Chondrocyte (in vitro differentiated cells): ENCODE data around the gene SLC43A3. TPM values are rescaled to one million over a fixed set of nuclear protein-coding genes. Genes with fewer than 3 reads are reported as not detected.

Source experiments
- DNase-seq: peaks from one replicate; pipeline ENCODE4 v3.0.0; 2021; ENCODE audit warnings: mixed read lengths, low spot score
- H3K27ac Mint-ChIP-seq: one replicate; pipeline ENCODE4 v1.8.0; 2021; ENCODE audit warnings: mild to moderate bottlenecking, moderate library complexity, mixed read lengths; ENCODE audit not compliant: unreplicated experiment
- H3K27me3 Mint-ChIP-seq: 2 replicates; pipeline ENCODE4 v1.8.0; 2021; ENCODE audit warnings: low read depth, mixed read lengths
- H3K36me3 Mint-ChIP-seq: 2 replicates; pipeline ENCODE4 v1.8.0; 2021; ENCODE audit warnings: low read depth, mixed read lengths
- H3K4me1 Mint-ChIP-seq: 2 replicates; pipeline ENCODE4 v1.8.0; 2021; ENCODE audit warnings: low read depth, mild to moderate bottlenecking, mixed read lengths
- H3K4me3 Mint-ChIP-seq: one replicate; pipeline ENCODE4 v1.8.0; 2021; ENCODE audit warnings: mild to moderate bottlenecking, moderate library complexity, mixed read lengths; ENCODE audit not compliant: unreplicated experiment
- H3K9me3 Mint-ChIP-seq: 2 replicates; pipeline ENCODE4 v1.8.0; 2021; ENCODE audit warnings: low read depth, mixed read lengths
- long read RNA-seq: library from polyadenylated mRNA; stranded (forward); transcript quantifications from one replicate; pipeline ENCODE4 v2.0.0, GENCODE V29; 2021
- total RNA-seq: library from RNA; stranded (reverse); gene quantifications from 3 replicates; pipeline ENCODE4 v1.2.1, GENCODE V29; 2021
- TF ChIP-seq, protein P1 (sequence below): fragments of 200-600 bp; sonication (generic); IDR thresholded peaks from 2 replicates; pipeline ENCODE4 v1.5.0; 2021; ENCODE audit warnings: antibody characterized with exemption, mild to moderate bottlenecking, moderate library complexity

The SLC43A3 gene
- total RNA-seq = 10.8 to 12.6 TPM (median 12.4 TPM) in 3 replicates
- long read RNA-seq, transcript SLC43A3-203 (14 exons, 2,617 nt) = major isoform, 18 of 38 reads
- long read RNA-seq, partial matches to known transcripts = 3 of 38 reads
- long read RNA-seq, other reads (novel, unspliced or antisense) = 12 of 38 reads

DNA sequence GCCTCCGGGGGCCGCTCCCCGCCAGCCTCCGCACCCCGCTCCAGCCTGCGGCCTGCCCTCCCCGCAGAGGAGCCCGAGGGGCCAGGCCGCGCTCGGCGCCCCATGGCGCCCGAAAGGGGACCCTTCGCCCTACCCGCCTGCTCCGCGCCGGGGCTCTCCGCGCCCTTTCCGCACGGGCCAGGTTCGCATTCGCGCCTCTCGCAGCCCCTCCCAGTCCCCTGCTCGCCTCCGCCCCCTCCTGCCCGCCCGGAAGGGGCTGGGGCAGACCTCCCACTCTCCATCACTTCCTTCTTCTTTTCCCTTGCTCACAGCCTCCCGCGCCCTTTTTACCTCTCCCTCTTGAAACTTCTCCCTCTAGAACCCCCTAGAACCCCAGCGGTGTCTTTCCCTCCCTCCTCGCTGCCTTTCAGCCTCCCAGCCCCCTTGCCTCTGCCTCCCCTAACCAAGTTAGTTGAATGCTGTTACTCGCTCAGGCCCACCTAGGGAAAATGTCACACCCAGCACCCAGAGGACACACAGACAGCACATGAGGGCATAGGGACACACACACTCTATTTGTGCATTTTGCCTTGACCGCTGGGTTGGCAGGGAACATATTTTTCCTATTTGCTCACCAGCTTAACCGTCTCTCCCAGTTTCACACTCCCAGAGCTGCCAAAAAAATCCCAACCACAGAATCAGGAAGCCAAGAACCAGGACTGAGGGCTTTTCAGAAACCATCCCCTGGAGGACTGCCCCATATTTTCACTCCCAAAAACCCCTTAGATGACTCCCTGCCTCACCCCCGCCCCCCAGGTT is at the start of gene SLC43A3:
SLC43A3 (minus strand) TSS at position 193 of the 798 bp plus-strand sequence. CDS start 949 bp downstream, outside the sequence.
- H3K4me1 Mint-ChIP-seq = peaks cover 38% of the 10 kb centered on the region
- peak within 1 kb of the TSS; percentile 97 for H3K27ac Mint-ChIP-seq
- H3K36me3 Mint-ChIP-seq = peaks cover 5% of the 10 kb centered on the region
- peak within 1 kb of the TSS; percentile 76 for H3K4me3 Mint-ChIP-seq
- no peaks in the 10 kb centered on the region for H3K9me3 Mint-ChIP-seq
- peaks cover 2% of the 10 kb centered on the region for H3K27me3 Mint-ChIP-seq
- DNase-seq = no peak
- TF ChIP-seq, protein P1, sequence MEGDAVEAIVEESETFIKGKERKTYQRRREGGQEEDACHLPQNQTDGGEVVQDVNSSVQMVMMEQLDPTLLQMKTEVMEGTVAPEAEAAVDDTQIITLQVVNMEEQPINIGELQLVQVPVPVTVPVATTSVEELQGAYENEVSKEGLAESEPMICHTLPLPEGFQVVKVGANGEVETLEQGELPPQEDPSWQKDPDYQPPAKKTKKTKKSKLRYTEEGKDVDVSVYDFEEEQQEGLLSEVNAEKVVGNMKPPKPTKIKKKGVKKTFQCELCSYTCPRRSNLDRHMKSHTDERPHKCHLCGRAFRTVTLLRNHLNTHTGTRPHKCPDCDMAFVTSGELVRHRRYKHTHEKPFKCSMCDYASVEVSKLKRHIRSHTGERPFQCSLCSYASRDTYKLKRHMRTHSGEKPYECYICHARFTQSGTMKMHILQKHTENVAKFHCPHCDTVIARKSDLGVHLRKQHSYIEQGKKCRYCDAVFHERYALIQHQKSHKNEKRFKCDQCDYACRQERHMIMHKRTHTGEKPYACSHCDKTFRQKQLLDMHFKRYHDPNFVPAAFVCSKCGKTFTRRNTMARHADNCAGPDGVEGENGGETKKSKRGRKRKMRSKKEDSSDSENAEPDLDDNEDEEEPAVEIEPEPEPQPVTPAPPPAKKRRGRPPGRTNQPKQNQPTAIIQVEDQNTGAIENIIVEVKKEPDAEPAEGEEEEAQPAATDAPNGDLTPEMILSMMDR = no peak

DNA sequence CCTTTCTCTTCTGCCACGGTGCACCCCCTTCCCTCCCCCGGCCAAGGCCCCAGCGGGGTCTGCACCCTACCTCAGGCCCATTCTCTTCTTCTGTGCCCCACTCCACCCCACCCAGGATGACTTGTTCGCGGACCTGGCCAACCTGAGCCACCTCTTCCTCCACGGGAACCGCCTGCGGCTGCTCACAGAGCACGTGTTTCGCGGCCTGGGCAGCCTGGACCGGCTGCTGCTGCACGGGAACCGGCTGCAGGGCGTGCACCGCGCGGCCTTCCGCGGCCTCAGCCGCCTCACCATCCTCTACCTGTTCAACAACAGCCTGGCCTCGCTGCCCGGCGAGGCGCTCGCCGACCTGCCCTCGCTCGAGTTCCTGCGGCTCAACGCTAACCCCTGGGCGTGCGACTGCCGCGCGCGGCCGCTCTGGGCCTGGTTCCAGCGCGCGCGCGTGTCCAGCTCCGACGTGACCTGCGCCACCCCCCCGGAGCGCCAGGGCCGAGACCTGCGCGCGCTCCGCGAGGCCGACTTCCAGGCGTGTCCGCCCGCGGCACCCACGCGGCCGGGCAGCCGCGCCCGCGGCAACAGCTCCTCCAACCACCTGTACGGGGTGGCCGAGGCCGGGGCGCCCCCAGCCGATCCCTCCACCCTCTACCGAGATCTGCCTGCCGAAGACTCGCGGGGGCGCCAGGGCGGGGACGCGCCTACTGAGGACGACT is 49.3 kb upstream of the SLC43A3 start:
- H3K27ac Mint-ChIP-seq = no peak overlapping the region
- TF ChIP-seq, protein P1 = no peak
- H3K4me1 Mint-ChIP-seq = peaks cover 10% of the 10 kb centered on the region
- no peaks in the 10 kb centered on the region for H3K36me3 Mint-ChIP-seq
- H3K9me3 Mint-ChIP-seq = no peaks in the 10 kb centered on the region
- peak overlapping the region; percentile 67 for H3K4me3 Mint-ChIP-seq
- peaks cover 66% of the 10 kb centered on the region for H3K27me3 Mint-ChIP-seq
- peak; percentile 85 for DNase-seq

DNA sequence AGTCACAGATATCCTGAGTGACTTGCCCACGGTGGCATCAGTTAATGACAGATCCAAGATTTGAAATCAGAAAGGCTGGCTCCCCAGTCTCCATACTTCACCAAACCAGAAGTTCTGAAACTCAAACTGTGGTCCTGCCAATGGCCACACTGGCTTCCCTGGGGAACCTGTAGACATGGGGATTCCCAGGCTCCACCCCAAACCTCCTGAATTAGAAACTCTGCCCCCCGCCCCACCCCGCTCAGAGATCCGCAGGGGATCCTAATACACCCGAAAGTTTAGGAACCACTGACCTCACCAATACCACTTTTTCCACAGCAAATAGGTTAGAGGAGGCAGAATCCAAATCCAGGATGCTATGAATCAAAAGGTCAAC is 48.7 kb upstream of the SLC43A3 start:
- Mint-ChIP-seq H3K27me3 (peaks cover 60% of the 10 kb centered on the region), H3K36me3 (no peaks in the 10 kb centered on the region), H3K9me3 (no peaks in the 10 kb centered on the region), H3K4me1 (peaks cover 10% of the 10 kb centered on the region), H3K4me3 (peak overlapping the region; percentile 57), H3K27ac (no peak overlapping the region)
- DNase-seq = no peak
- TF ChIP-seq, protein P1 = no peak

DNA sequence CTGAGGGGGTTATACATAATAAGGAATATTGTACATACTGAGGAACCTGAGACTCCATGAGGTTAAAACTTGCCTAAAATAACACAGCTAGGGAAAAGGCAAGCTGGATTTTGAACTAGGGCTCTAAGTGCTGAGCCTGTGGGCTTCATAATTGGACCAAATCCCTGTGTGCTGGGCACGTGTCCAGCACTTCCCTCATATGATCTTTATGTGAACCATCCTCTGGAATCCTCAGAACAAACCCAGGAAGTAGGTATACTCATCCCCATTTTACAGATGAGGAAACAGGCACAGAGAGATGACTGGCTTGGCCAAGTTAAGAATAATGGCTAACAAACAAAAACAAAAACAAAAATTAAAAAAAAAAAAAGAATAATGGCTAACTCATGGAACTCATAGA is 48.3 kb upstream of the SLC43A3 start:
- no peak for DNase-seq
- Mint-ChIP-seq H3K27me3 (peaks cover 55% of the 10 kb centered on the region), H3K36me3 (no peaks in the 10 kb centered on the region), H3K27ac (no peak overlapping the region), H3K4me1 (peaks cover 10% of the 10 kb centered on the region), H3K9me3 (no peaks in the 10 kb centered on the region), H3K4me3 (no peak overlapping the region)
- TF ChIP-seq, protein P1 = no peak

DNA sequence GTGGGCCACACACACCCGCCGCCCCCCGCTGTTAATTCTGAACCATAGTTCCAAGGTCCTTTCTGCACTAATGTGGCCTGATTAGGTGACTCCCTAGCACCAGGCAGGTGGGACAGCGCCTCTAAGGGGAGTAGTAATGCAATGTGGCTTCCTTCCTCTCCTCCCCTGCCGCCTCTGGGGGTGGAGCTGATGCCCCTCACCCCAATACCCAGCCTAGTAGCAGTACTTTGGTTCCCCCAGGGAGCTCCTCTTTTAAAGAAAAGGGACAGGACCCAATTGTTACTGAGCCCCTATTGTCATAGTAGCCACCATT is 47.8 kb upstream of the SLC43A3 start:
- Mint-ChIP-seq H3K4me3 (no peak overlapping the region), H3K36me3 (no peaks in the 10 kb centered on the region), H3K27me3 (peaks cover 53% of the 10 kb centered on the region), H3K9me3 (no peaks in the 10 kb centered on the region), H3K4me1 (peaks cover 10% of the 10 kb centered on the region), H3K27ac (no peak overlapping the region)
- peak; percentile 53 for DNase-seq
- TF ChIP-seq, protein P1 = no peak
